Esophagus muscularis mucosa (tissue), 3 donors: Measurements from ENCODE around the gene IL17B.

Experiments
- CTCF ChIP-seq, 3 experiments: fragments of 200-600 bp in 2 of 3; fragments of 450-650 bp in 1 of 3; sonication (generic) in 2 of 3; IDR thresholded peaks; one replicate each; pipeline ENCODE4 v1.5.1; 2017 to 2019; ENCODE audit warnings: antibody characterized with exemption in 3 of 3, mild to moderate bottlenecking in 2 of 3, moderate library complexity in 1 of 3
- POLR2A ChIP-seq: fragments of 450-650 bp; IDR thresholded peaks from one replicate; pipeline ENCODE4 v1.6.1; 2017; ENCODE audit warnings: antibody characterized with exemption, moderate library complexity, mild to moderate bottlenecking, low read depth
- POLR2AphosphoS5 ChIP-seq, 2 donors: sonication (generic); formaldehyde crosslinking; IDR thresholded peaks; one replicate each; pipeline ENCODE4 v1.6.1; 2017; ENCODE audit warnings: antibody characterized with exemption in 2 of 2

GRCh38 chr5:149374303-149374702, 4.8 kb downstream of the IL17B start:
- TF ChIP-seq POLR2A (no peak), CTCF (IDR thresholded peaks at IDR 0.05) (no peak), POLR2AphosphoS5 (IDR thresholded peaks at IDR 0.05) (no peak)
